PC-3 (cell line): ENCODE results near the gene ANKRD29. TPM values are rescaled to one million over a fixed set of nuclear protein-coding genes. Genes with fewer than 3 reads are reported as not detected.

Experiments used
- ATAC-seq: fragments of 200-7000 bp; cut with Tn5 transposase; 2 replicates; pipeline ENCODE4 v1.9.1; 2020; ENCODE audit warnings: mild to moderate bottlenecking, moderate library complexity
- BruUV-seq: library from RNA; stranded (reverse); fragments of 400-500 nt; replicated peaks from 2 replicates; lab custom pipeline; 2021; lab: Mats Ljungman, UMichigan
- CTCF ChIA-PET: fragments of 300-600 bp; sonication (Branson Sonifier 250); formaldehyde crosslinking; loops from one replicate; lab custom pipeline; 2022; ENCODE audit warnings: antibody characterized with exemption; lab: Charles Lee
- POLR2A ChIA-PET: fragments of 300-600 bp; sonication (Branson Sonifier 250); formaldehyde crosslinking; loops from one replicate; lab custom pipeline; 2022; ENCODE audit warnings: antibody characterized with exemption; ENCODE audit not compliant: unreplicated experiment; lab: Charles Lee
- DNase-seq: peaks from one replicate; pipeline ENCODE4 v3.0.0-alpha.2; 2015
- H2AFZ ChIP-seq: fragments of 300-600 bp; sonication (generic); 2 replicates; pipeline ENCODE4 v1.6.0; 2016; ENCODE audit warnings: antibody characterized with exemption, low read length
- H3F3A ChIP-seq: fragments of 300-600 bp; sonication (generic); one replicate; pipeline ENCODE4 v1.6.0; 2017; ENCODE audit warnings: antibody characterized with exemption, low read length, control low read depth, mild to moderate bottlenecking; ENCODE audit not compliant: unreplicated experiment
- H3K27ac ChIP-seq: fragments of 300-600 bp; sonication (generic); 2 replicates; pipeline ENCODE4 v1.5.1; 2016; ENCODE audit warnings: mild to moderate bottlenecking, low read length
- H3K27me3 ChIP-seq: fragments of 300-600 bp; sonication (generic); 2 replicates; pipeline ENCODE4 v1.6.1; 2016; ENCODE audit warnings: low read length, mixed read lengths
- H3K36me3 ChIP-seq: fragments of 300-600 bp; sonication (generic); 2 replicates; pipeline ENCODE4 v1.6.1; 2016; ENCODE audit warnings: low read depth, mixed run types, low read length, mixed read lengths
- H3K4me1 ChIP-seq: fragments of 300-600 bp; sonication (generic); 2 replicates; pipeline ENCODE4 v1.5.1; 2016; ENCODE audit warnings: low read length; ENCODE audit not compliant: insufficient read depth
- H3K4me2 ChIP-seq: fragments of 300-600 bp; sonication (generic); 2 replicates; pipeline ENCODE4 v1.6.0; 2016; ENCODE audit warnings: low read length
- H3K4me3 ChIP-seq: fragments of 300-600 bp; sonication (generic); 2 replicates; pipeline ENCODE4 v1.5.1; 2016; ENCODE audit warnings: mild to moderate bottlenecking, low read length, mixed read lengths
- H3K79me2 ChIP-seq: fragments of 300-600 bp; sonication (generic); 2 replicates; pipeline ENCODE4 v1.6.1; 2017; ENCODE audit warnings: low read length, mixed read lengths
- H3K9ac ChIP-seq: fragments of 300-600 bp; sonication (generic); 2 replicates; pipeline ENCODE4 v1.6.0; 2016; ENCODE audit warnings: mild to moderate bottlenecking, low read length
- H3K9me2 ChIP-seq: fragments of 300-600 bp; sonication (generic); replicated peaks from 2 replicates; pipeline ENCODE4 v1.6.1; 2016; ENCODE audit warnings: mixed run types, low read length, mixed read lengths
- H3K9me3 ChIP-seq: fragments of 300-600 bp; sonication (generic); 2 replicates; pipeline ENCODE4 v1.6.1; 2016; ENCODE audit warnings: low read length, mixed read lengths
- H4K20me1 ChIP-seq: fragments of 300-600 bp; sonication (generic); 2 replicates; pipeline ENCODE4 v1.6.1; 2016; ENCODE audit warnings: low read length, mixed read lengths
- CTCF ChIP-seq: fragments of 300-600 bp; sonication (generic); conservative IDR thresholded peaks from 2 replicates; pipeline ENCODE4 v1.5.1; 2017; ENCODE audit warnings: antibody characterized with exemption, low read depth, mild to moderate bottlenecking, low read length
- EZH2 ChIP-seq: fragments of 300-600 bp; sonication (generic); IDR thresholded peaks from one replicate; pipeline ENCODE4 v1.6.1; 2017; ENCODE audit warnings: antibody characterized with exemption, mild to moderate bottlenecking, low read length; ENCODE audit not compliant: unreplicated experiment
- EZH2phosphoT487 ChIP-seq: fragments of 300-600 bp; sonication (generic); IDR thresholded peaks from 2 replicates; pipeline ENCODE4 v1.6.1; 2018; ENCODE audit warnings: mild to moderate bottlenecking, antibody characterized with exemption, low read length, borderline replicate concordance
- intact Hi-C: fragments of 100-400 bp; cut with micrococcal nuclease; formaldehyde crosslinking; loops from 2 replicates; pipeline ENCODE4 v1.9.0; 2023
- total RNA-seq: library from RNA; depleted of rRNA; stranded (reverse); fragments of >200 nt; gene quantifications from 2 replicates; pipeline ENCODE4 v1.2.3, GENCODE V29; 2014

ANKRD29 gene
- total RNA-seq, 1 experiment from 2014 or later = 31.0 TPM

- Histone ChIP-seq H4K20me1 (no peaks in the 10 kb centered on the region), H3K9me2 (no peaks in the 10 kb centered on the region), H3K4me2 (no peak overlapping the region), H3K9me3 (no peaks in the 10 kb centered on the region), H3K36me3 (no peaks in the 10 kb centered on the region), H3K27ac (no peak overlapping the region), H3K79me2 (no peaks in the 10 kb centered on the region), H3F3A (no peaks in the 10 kb centered on the region), H3K9ac (no peak overlapping the region), H3K4me3 (no peak overlapping the region), H3K4me1 (peaks cover 4% of the 10 kb centered on the region; the same call in 1 of the 2 replicates), H3K27me3 (no peaks in the 10 kb centered on the region), H2AFZ (0 out of 2 replicates have a peak overlapping the region, but pooled peaks have one; percentile 30)
- BruUV-seq = no TSS peak
- CTCF ChIA-PET = no interaction called here
- intact Hi-C loops = no loop called here
- ATAC-seq = peak; percentile 21
- DNase-seq = no peak
- TF ChIP-seq EZH2phosphoT487 (no peak), CTCF (no peak), EZH2 (no peak)
- POLR2A ChIA-PET = no interaction called here
These were observed 43.3 kb downstream of the ANKRD29 start for GRCh38 chr18:23619388-23619881.

DNA sequence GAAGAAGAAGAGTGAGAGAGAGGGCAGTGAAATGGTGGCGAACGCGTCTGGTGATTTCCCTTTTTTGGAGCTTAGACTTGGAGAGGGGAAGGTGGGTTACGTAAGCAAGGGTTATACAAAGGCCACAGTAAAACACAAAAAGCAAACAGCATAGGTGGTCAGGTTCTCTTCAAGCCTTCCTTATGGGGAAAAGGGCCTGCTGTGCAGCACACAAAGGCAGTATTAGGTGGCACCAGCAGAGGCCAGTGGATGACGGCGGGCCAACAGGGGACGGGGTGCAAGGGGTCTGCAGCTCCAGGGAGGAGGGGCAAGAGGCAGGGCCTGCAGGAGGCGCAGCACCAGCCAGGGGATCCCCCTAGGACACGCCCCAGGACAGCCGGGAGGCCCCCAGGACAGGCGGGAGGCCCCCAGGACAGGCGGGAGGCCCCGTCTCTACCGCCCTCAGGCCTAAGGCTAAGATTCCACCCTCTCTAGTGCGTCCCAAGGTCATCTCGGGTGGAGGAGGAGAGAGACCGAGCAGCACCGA, 43.8 kb downstream of the ANKRD29 start:
- CTCF ChIA-PET = interaction anchor here (0.7 kb wide), 1 partner anchor 75 kb away, joined by 3 read pairs; no protein-coding TSS in a partner anchor
- Histone ChIP-seq H3K9ac (no peak overlapping the region), H3K79me2 (no peaks in the 10 kb centered on the region), H3F3A (no peaks in the 10 kb centered on the region), H3K4me3 (no peak overlapping the region), H3K4me2 (no peak overlapping the region), H3K9me3 (no peaks in the 10 kb centered on the region), H3K27me3 (no peaks in the 10 kb centered on the region), H4K20me1 (no peaks in the 10 kb centered on the region), H3K36me3 (no peaks in the 10 kb centered on the region), H3K9me2 (no peaks in the 10 kb centered on the region), H3K27ac (no peak overlapping the region), H3K4me1 (0 out of 2 replicates have a peak, but pooled peaks cover 4% of the 10 kb centered on the region), H2AFZ (no peak overlapping the region)
- no TSS peak for BruUV-seq
- DNase-seq (no peak), ATAC-seq (no peak)
- TF ChIP-seq CTCF (no peak), EZH2phosphoT487 (no peak), EZH2 (no peak)
- POLR2A ChIA-PET = no interaction called here
- intact Hi-C loops = no loop called here

GRCh38 chr18:23617412-23618014, 45.2 kb downstream of the ANKRD29 start:
- Histone ChIP-seq H3K9ac (no peak overlapping the region), H3K36me3 (no peaks in the 10 kb centered on the region), H2AFZ (no peak overlapping the region), H3K27ac (no peak overlapping the region), H4K20me1 (no peaks in the 10 kb centered on the region), H3F3A (no peaks in the 10 kb centered on the region), H3K4me3 (no peak overlapping the region), H3K4me2 (no peak overlapping the region), H3K27me3 (no peaks in the 10 kb centered on the region), H3K9me2 (no peaks in the 10 kb centered on the region), H3K4me1 (0 out of 2 replicates have a peak, but pooled peaks cover 4% of the 10 kb centered on the region), H3K79me2 (no peaks in the 10 kb centered on the region), H3K9me3 (no peaks in the 10 kb centered on the region)
- BruUV-seq = no TSS peak
- ATAC-seq (no peak), DNase-seq (no peak)
- intact Hi-C loops = no loop called here
- no peak for TF ChIP-seq CTCF
- no peak for TF ChIP-seq EZH2phosphoT487
- TF ChIP-seq EZH2 = no peak
- CTCF ChIA-PET = no interaction called here
- POLR2A ChIA-PET = no interaction called here
